GM12878 (cell line): ENCODE results near the gene TUBB4B. TPM values are rescaled to one million over a fixed set of nuclear protein-coding genes. Genes with fewer than 3 reads are reported as not detected.

ENCODE experiments used
- ATAC-seq: fragments of 200-7000 bp; cut with Tn5 transposase; 3 replicates; pipeline ENCODE4 v1.9.1; 2020; ENCODE audit warnings: mild to moderate bottlenecking, moderate library complexity
- BruUV-seq: library from RNA; stranded (reverse); fragments of 400-500 nt; replicated peaks from 2 replicates; lab custom pipeline; 2021; lab: Mats Ljungman, UMichigan
- CTCF ChIA-PET: fragments of 300-600 bp; sonication (Branson Sonifier 250); formaldehyde crosslinking; extraction: SDS; loops from one replicate; lab custom pipeline; 2021; ENCODE audit warnings: inconsistent platforms; lab: Yijun Ruan, JAX
- POLR2A ChIA-PET: fragments of 350-600 bp; formaldehyde crosslinking; extraction: SDS; loops from one replicate; lab custom pipeline; 2021; ENCODE audit warnings: inconsistent platforms; lab: Charles Lee
- RAD21 ChIA-PET: fragments of 300-600 bp; sonication (Branson Sonifier 250); formaldehyde crosslinking; loops from one replicate; lab custom pipeline; 2023; ENCODE audit warnings: antibody characterized with exemption; ENCODE audit not compliant: unreplicated experiment; lab: Charles Lee
- SMC1A ChIA-PET: fragments of 300-600 bp; sonication (Branson Sonifier 250); formaldehyde crosslinking; loops from one replicate; lab custom pipeline; 2023; ENCODE audit not compliant: unreplicated experiment, uncharacterized antibody; lab: Charles Lee
- DNase-seq: peaks from one replicate; pipeline ENCODE4 v3.0.0-alpha.2; 2011; ENCODE audit warnings: low read depth, low spot score
- FAIRE-seq: peaks from 3 replicates; lab custom pipeline; 2011; peaks lifted over from hg19 to GRCh38; lab: Jason Lieb, UNC
- H2AFZ ChIP-seq: 2 replicates; pipeline ENCODE4 v1.6.0; 2011; ENCODE audit warnings: low read depth, low read length, control low read depth; ENCODE audit not compliant: control insufficient read depth
- H3K27ac ChIP-seq: 2 replicates; pipeline ENCODE4 v1.5.1; 2011; ENCODE audit warnings: control low read depth; ENCODE audit not compliant: control insufficient read depth, insufficient read depth
- H3K27me3 ChIP-seq, 2 experiments: replicated peaks in 1 of 2; 2 replicates each; pipeline versions ENCODE4 v1.6.0 to v1.6.1; 2011; ENCODE audit warnings: low read length in 1 of 2; ENCODE audit not compliant: control insufficient read depth in 2 of 2, insufficient read depth in 2 of 2
- H3K36me3 ChIP-seq, 2 experiments: 2 replicates each; pipeline ENCODE4 v1.5.1; 2011; ENCODE audit warnings: low read length in 1 of 2; ENCODE audit not compliant: control insufficient read depth in 2 of 2, insufficient read depth in 2 of 2
- H3K4me1 ChIP-seq: 2 replicates; pipeline ENCODE4 v1.6.1; 2011; ENCODE audit warnings: mild to moderate bottlenecking, low read length, moderate library complexity, mixed read lengths; ENCODE audit not compliant: control insufficient read depth, insufficient read depth
- H3K4me2 ChIP-seq: 2 replicates; pipeline ENCODE4 v1.6.0; 2011; ENCODE audit warnings: control low read depth; ENCODE audit not compliant: control insufficient read depth, insufficient read depth
- H3K4me3 ChIP-seq: fragments of 200-600 bp; sonication (generic); 2 replicates; pipeline ENCODE4 v1.5.1; 2016
- H3K79me2 ChIP-seq: 2 replicates; pipeline ENCODE4 v1.6.0; 2011; ENCODE audit warnings: low read length; ENCODE audit not compliant: control insufficient read depth, insufficient read depth
- H3K9ac ChIP-seq: 2 replicates; pipeline ENCODE4 v1.8.0; 2011; ENCODE audit warnings: low read length, control low read depth, mixed read lengths; ENCODE audit not compliant: control insufficient read depth, insufficient read depth
- H3K9me3 ChIP-seq: replicated peaks from 3 replicates; pipeline ENCODE4 v1.5.1; 2011; ENCODE audit warnings: mild to moderate bottlenecking, low read length; ENCODE audit not compliant: control insufficient read depth, insufficient read depth
- H4K20me1 ChIP-seq: 2 replicates; pipeline ENCODE4 v1.6.0; 2011; ENCODE audit not compliant: control insufficient read depth, insufficient read depth
- BHLHE40 ChIP-seq, 2 experiments: fragments of 450-650 bp in 1 of 2; IDR thresholded peaks; 2 replicates each; pipeline ENCODE4 v1.6.1; 2011 to 2017; ENCODE audit warnings: low read depth in 2 of 2, borderline replicate concordance in 1 of 2, improper control_type of control experiment in 1 of 2, low read length in 1 of 2, mild to moderate bottlenecking in 1 of 2
- BRCA1 ChIP-seq: IDR thresholded peaks from 2 replicates; pipeline ENCODE4 v1.6.1; 2011; ENCODE audit warnings: low read depth, low read length, improper control_type of control experiment
- CHD4 ChIP-seq: fragments of 200-600 bp; sonication (generic); IDR thresholded peaks from 2 replicates; pipeline ENCODE4 v1.6.1; 2016; ENCODE audit warnings: mild to moderate bottlenecking
- CUX1 ChIP-seq: IDR thresholded peaks from 2 replicates; pipeline ENCODE4 v1.6.1; 2012; ENCODE audit warnings: improper control_type of control experiment, low read depth, low read length; ENCODE audit not compliant: insufficient replicate concordance
- EGR1 ChIP-seq, 2 experiments: IDR thresholded peaks; 1 replicate in 1 of 2; 2 replicates in 1 of 2; pipeline ENCODE4 v1.6.1; 2011 to 2012; ENCODE audit warnings: low read depth in 2 of 2, low read length in 2 of 2, borderline replicate concordance in 1 of 2, mild to moderate bottlenecking in 1 of 2, moderate library complexity in 1 of 2
- IKZF2 ChIP-seq, 2 experiments: fragments of 450-650 bp; IDR thresholded peaks; 2 replicates each; pipeline ENCODE4 v1.6.1; 2017; ENCODE audit warnings: mild to moderate bottlenecking in 2 of 2, moderate library complexity in 2 of 2
- NFYA ChIP-seq: IDR thresholded peaks from 2 replicates; pipeline ENCODE4 v1.6.1; 2011; ENCODE audit warnings: low read depth, mild to moderate bottlenecking, low read length, improper control_type of control experiment, borderline replicate concordance
- RUNX3 ChIP-seq: IDR thresholded peaks from 2 replicates; pipeline ENCODE4 v1.6.1; 2012; ENCODE audit warnings: low read length, inconsistent platforms
- SMC3 ChIP-seq: IDR thresholded peaks from 2 replicates; pipeline ENCODE4 v1.6.1; 2011; ENCODE audit warnings: low read length, improper control_type of control experiment, borderline replicate concordance
- TCF3 ChIP-seq: IDR thresholded peaks from 2 replicates; pipeline ENCODE4 v1.6.1; 2012; ENCODE audit warnings: low read depth, mild to moderate bottlenecking, low read length, borderline replicate concordance; ENCODE audit not compliant: insufficient read depth
- WGBS: methylation state at CpG from one replicate; pipeline ENCODE4 v1.1.6; 2016; ENCODE audit warnings: low lambda C conversion rate; ENCODE audit not compliant: insufficient replicate concordance, insufficient coverage; ENCODE audit errors: missing lambda C conversion rate; 5-methylcytosine and 5-hydroxymethylcytosine counted together
- in situ Hi-C: fragments of 300-500 bp; cut with MboI; formaldehyde crosslinking; loops from 9 replicates; pipeline ENCODE4 v1.14.3; 2018; ENCODE audit warnings: mixed read lengths
- intact Hi-C: fragments of 100-400 bp; cut with micrococcal nuclease; formaldehyde crosslinking; loops from one replicate; pipeline ENCODE4 v1.14.2; 2022; ENCODE audit not compliant: unreplicated experiment
- polyA plus RNA-seq, 11 experiments: library from polyadenylated mRNA; depleted of rRNA in 4 of 11; unstranded in 6 of 11; stranded (reverse) in 5 of 11; fragments of >200 nt; fragmentation: Nextera tagmentation in 4 of 11; fragmentation: Illumina TruSeq in 1 of 11; extraction: Ambion mirVana in 4 of 11; extraction: Trizol in 1 of 11; gene quantifications; 1 replicate in 1 of 11; 2 replicates in 10 of 11; pipeline versions ENCODE4 v1.2.1 to v1.2.3, GENCODE V29; 2011 to 2016; ENCODE audit warnings: inconsistent platforms in 2 of 11, missing spikeins in 2 of 11, low read depth in 1 of 11
- total RNA-seq, 4 experiments: library from RNA; depleted of rRNA in 3 of 4; stranded (reverse); fragments of >200 nt in 3 of 4; fragmentation: Illumina TruSeq in 1 of 4; extraction: Trizol in 1 of 4; gene quantifications; 2 replicates each; pipeline versions ENCODE4 v1.2.1 to v1.2.3, GENCODE V29; 2013 to 2021
- TF ChIP-seq, protein P1 (sequence below): fragments of 450-650 bp; IDR thresholded peaks from 2 replicates; pipeline ENCODE4 v1.6.1; 2016; ENCODE audit warnings: mild to moderate bottlenecking
- TF ChIP-seq, protein P2 (sequence below): IDR thresholded peaks from 2 replicates; pipeline ENCODE4 v1.6.1; 2012; ENCODE audit warnings: low read depth, low read length, improper control_type of control experiment
- TF ChIP-seq, protein P3 (sequence below): IDR thresholded peaks from 2 replicates; pipeline ENCODE4 v1.6.1; 2011; ENCODE audit warnings: low read depth, mild to moderate bottlenecking, low read length, moderate library complexity, borderline replicate concordance; ENCODE audit errors: extremely low read depth

Gene TUBB4B
- total and polyA plus RNA-seq, 10 of the 15 experiments (the other 5 are each of a cell fraction or from before 2014, with no cell fraction given) = 23.0 to 532 (median 254) TPM

- peak overlapping the region; percentile 28; the same call in 1 of the 2 replicates for H3K9ac ChIP-seq
- DNase-seq (peak; percentile 34), ATAC-seq (peak; percentile 64), FAIRE-seq (peak; percentile 91)
- H3K36me3 ChIP-seq = peaks cover 6 to 16% of the 10 kb centered on the region in 2 experiments; a peak in 3 of 4 replicates
- BruUV-seq = no TSS peak
- ChIA-PET POLR2A (interaction anchor here (0.6 to 1.0 kb wide), 3 partner anchors 27 to 88 kb away, joined by 3 read pairs; partner anchors contain the start of gene TPRN), RAD21 (interaction anchor here (0.7 to 1.9 kb wide), 2 partner anchors 8 to 28 kb away, joined by 3 to 5 read pairs; partner anchors contain the start of genes TOR4A and TUBB4B), CTCF (interaction anchor here (1.1 to 2.6 kb wide), 2 partner anchors 32 to 33 kb away, joined by 4 to 11 read pairs; no protein-coding TSS in a partner anchor), SMC1A (no interaction called here)
- peak overlapping the region; percentile 68 for H3K4me2 ChIP-seq
- WGBS = 8% methylated on average over 17 of the region's 17 CpGs
- peaks cover 22% of the 10 kb centered on the region for H3K4me1 ChIP-seq
- H3K79me2 ChIP-seq = 0 out of 2 replicates have a peak, but pooled peaks cover 2% of the 10 kb centered on the region
- intact Hi-C loops = no loop called here
- no peak overlapping the region for H2AFZ ChIP-seq
- H4K20me1 ChIP-seq = no peaks in the 10 kb centered on the region
- H3K27me3 ChIP-seq = no peaks in the 10 kb centered on the region
- H3K4me3 ChIP-seq = peak overlapping the region; percentile 46; the same call in 1 of the 2 replicates
- no peaks in the 10 kb centered on the region for H3K9me3 ChIP-seq
- in situ Hi-C loops = no loop called here
- H3K27ac ChIP-seq = peak overlapping the region; percentile 47
- TF ChIP-seq IKZF2 (IDR thresholded peaks at IDR 0.05) (no peak), TCF3 (no peak), EGR1 (IDR thresholded peaks at IDR 0.05; ENCODE audit: borderline replicate concordance in 1 of 2, low read depth in 2 of 2, low read length in 2 of 2) (no peak), SMC3 (no peak), NFYA (no peak), BHLHE40 (IDR thresholded peaks at IDR 0.05; ENCODE audit: borderline replicate concordance in 1 of 2, low read depth in 2 of 2, low read length in 1 of 2) (peak; percentile 81 to 84), CHD4 (no peak), BRCA1 (no peak), RUNX3 (0 out of 2 replicates have a peak, but pooled peaks have one; percentile 3), CUX1 (no peak)
- TF ChIP-seq, protein P1, sequence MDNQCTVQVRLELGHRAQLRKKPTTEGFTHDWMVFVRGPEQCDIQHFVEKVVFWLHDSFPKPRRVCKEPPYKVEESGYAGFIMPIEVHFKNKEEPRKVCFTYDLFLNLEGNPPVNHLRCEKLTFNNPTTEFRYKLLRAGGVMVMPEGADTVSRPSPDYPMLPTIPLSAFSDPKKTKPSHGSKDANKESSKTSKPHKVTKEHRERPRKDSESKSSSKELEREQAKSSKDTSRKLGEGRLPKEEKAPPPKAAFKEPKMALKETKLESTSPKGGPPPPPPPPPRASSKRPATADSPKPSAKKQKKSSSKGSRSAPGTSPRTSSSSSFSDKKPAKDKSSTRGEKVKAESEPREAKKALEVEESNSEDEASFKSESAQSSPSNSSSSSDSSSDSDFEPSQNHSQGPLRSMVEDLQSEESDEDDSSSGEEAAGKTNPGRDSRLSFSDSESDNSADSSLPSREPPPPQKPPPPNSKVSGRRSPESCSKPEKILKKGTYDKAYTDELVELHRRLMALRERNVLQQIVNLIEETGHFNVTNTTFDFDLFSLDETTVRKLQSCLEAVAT = 0 out of 2 replicates have a peak, but pooled peaks have one; percentile 5
- TF ChIP-seq, protein P2, sequence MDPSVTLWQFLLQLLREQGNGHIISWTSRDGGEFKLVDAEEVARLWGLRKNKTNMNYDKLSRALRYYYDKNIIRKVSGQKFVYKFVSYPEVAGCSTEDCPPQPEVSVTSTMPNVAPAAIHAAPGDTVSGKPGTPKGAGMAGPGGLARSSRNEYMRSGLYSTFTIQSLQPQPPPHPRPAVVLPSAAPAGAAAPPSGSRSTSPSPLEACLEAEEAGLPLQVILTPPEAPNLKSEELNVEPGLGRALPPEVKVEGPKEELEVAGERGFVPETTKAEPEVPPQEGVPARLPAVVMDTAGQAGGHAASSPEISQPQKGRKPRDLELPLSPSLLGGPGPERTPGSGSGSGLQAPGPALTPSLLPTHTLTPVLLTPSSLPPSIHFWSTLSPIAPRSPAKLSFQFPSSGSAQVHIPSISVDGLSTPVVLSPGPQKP = no peak
- TF ChIP-seq, protein P3, sequence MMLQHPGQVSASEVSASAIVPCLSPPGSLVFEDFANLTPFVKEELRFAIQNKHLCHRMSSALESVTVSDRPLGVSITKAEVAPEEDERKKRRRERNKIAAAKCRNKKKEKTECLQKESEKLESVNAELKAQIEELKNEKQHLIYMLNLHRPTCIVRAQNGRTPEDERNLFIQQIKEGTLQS = peak; percentile 12; the same call in 1 of the 2 replicates
Observed at GRCh38 chr9:137269231-137269772, 28.2 kb downstream of the TUBB4B start.
